ENCODE results near the gene NCK1. TPM values are rescaled to one million over a fixed set of nuclear protein-coding genes. Genes with fewer than 3 reads are reported as not detected.

The NCK1 gene
- total RNA-seq, 1 experiment from 2014 or later: 25.6 TPM

GRCh38 chr3:136819392-136819730, 42.6 kb upstream of the NCK1 start:
- no TSS peak for BruUV-seq (replicated peaks)
- Histone ChIP-seq H3K9ac (ENCODE audit: low read length) (peak overlapping the region; percentile 64), H3K27ac (ENCODE audit: low read depth, low read length) (peak overlapping the region; percentile 61)

More at GRCh38 chr3:136819392-136819730, 42.6 kb upstream of the NCK1 start:
- ATAC-seq: peak; percentile 52
- Histone ChIP-seq H3K4me3 (replicated peaks in 1 of 2; ENCODE audit: low read depth in 1 of 2, low read length in 2 of 2) (peak overlapping the region; percentile 56 to 65), H4K20me1 (ENCODE audit: insufficient read depth) (no peaks in the 10 kb centered on the region), H3K4me2 (ENCODE audit: low read length) (peak overlapping the region; percentile 86), H3K4me1 (ENCODE audit: control insufficient read depth in 1 of 2, insufficient read depth in 2 of 2, low read length in 2 of 2) (peaks cover 0 to 20% of the 10 kb centered on the region in 2 experiments; a peak in 2 of 4 replicates), H3K79me2 (ENCODE audit: insufficient read depth, low read length) (no peaks in the 10 kb centered on the region; the same call in 1 of the 2 replicates), H3K36me3 (ENCODE audit: control insufficient read depth in 1 of 2, insufficient read depth in 2 of 2, low read length in 2 of 2) (no peaks in the 10 kb centered on the region), H2AFZ (ENCODE audit: low read depth, low read length, poor library complexity, severe bottlenecking) (no peak overlapping the region), H3K9me3 (ENCODE audit: control insufficient read depth in 1 of 2, insufficient read depth in 1 of 2, low read depth in 1 of 2, low read length in 2 of 2) (peaks cover 0 to 2% of the 10 kb centered on the region in 2 experiments; a peak in 1 of 4 replicates), H3K27me3 (ENCODE audit: insufficient read depth, low read length) (no peaks in the 10 kb centered on the region), H3K9me2 (ENCODE audit: insufficient read depth) (no peaks in the 10 kb centered on the region)
- TF ChIP-seq YY1 (IDR thresholded peaks at IDR 0.05; ENCODE audit: extremely low read depth, insufficient replicate concordance, low read depth, low read length) (peak; percentile 32), ATF3 (IDR thresholded peaks at IDR 0.05) (no peak), CEBPB (IDR thresholded peaks at IDR 0.05; ENCODE audit: low read depth) (no peak), POLR2AphosphoS5 (IDR thresholded peaks at IDR 0.05; ENCODE audit: low read depth, low read length) (no peak), POLR2A (IDR thresholded peaks at IDR 0.05; ENCODE audit: borderline replicate concordance, extremely low read depth, insufficient read depth, insufficient read length) (no peak), FOSL1 (IDR thresholded peaks at IDR 0.05; ENCODE audit: low read depth) (peak; percentile 63), EZH2phosphoT487 (IDR thresholded peaks at IDR 0.05; ENCODE audit: borderline replicate concordance) (no peak), CTCF (IDR thresholded peaks at IDR 0.05 in 2 of 3, conservative IDR thresholded peaks at IDR 0.05 in 1 of 3; ENCODE audit: borderline replicate concordance in 1 of 3, insufficient read depth in 1 of 3, low read depth in 2 of 3, low read length in 2 of 3) (no peak)
- no peak for DNase-seq (ENCODE audit: low read depth, low spot score)
- intact Hi-C loops (cut with micrococcal nuclease): no loop called here
- RAD21 ChIA-PET (ENCODE audit: low non-redundant PET in 1 of 2, low total read pairs in 2 of 2, uncharacterized antibody in 2 of 2, unreplicated experiment in 2 of 2): no interaction called here
- POLR2A ChIA-PET: no interaction called here
- CTCF ChIA-PET: no interaction called here
